DLD1 (cell line): ENCODE results near the gene ADAMTSL3.
"Not testable (repeated sequence)": the region's sequence is repeated elsewhere in the genome, so short reads cannot be mapped to it uniquely, and the experiment has no call there.

Source experiments
- in situ Hi-C: cut with HindIII; loops from 2 replicates; pipeline ENCODE4 v1.10.0; 2017; ENCODE audit warnings: low sequenced_read_pairs

Gene ADAMTSL3

GRCh38 chr15:83699028-83699427 is 45.1 kb downstream of the ADAMTSL3 start:
- in situ Hi-C loops: no loop called here

- in situ Hi-C loops: no loop called here
Observed at GRCh38 chr15:83700082-83700481, 46.2 kb downstream of the ADAMTSL3 start.

GRCh38 chr15:83702314-83702713 is 48.4 kb downstream of the ADAMTSL3 start:
- in situ Hi-C loops: not testable (repeated sequence)

GRCh38 chr15:83708328-83708727 is 54.4 kb downstream of the ADAMTSL3 start:
- in situ Hi-C loops: no loop called here

- in situ Hi-C loops: no loop called here
Observed at GRCh38 chr15:83709241-83709640, 55.3 kb downstream of the ADAMTSL3 start.

- in situ Hi-C loops: no loop called here
Observed at GRCh38 chr15:83709811-83710210, 55.9 kb downstream of the ADAMTSL3 start.

GRCh38 chr15:83710452-83710851 is 56.5 kb downstream of the ADAMTSL3 start:
- in situ Hi-C loops: no loop called here

- in situ Hi-C loops: no loop called here
Observed at GRCh38 chr15:83711236-83711635, 57.3 kb downstream of the ADAMTSL3 start.

- in situ Hi-C loops: no loop called here
Observed at GRCh38 chr15:83713242-83713641, 59.3 kb downstream of the ADAMTSL3 start.

- in situ Hi-C loops: no loop called here
Observed at GRCh38 chr15:83714939-83715628, 61.2 kb downstream of the ADAMTSL3 start.

- in situ Hi-C loops: no loop called here
Observed at GRCh38 chr15:83716605-83717004, 62.7 kb downstream of the ADAMTSL3 start.

- in situ Hi-C loops: no loop called here
Observed at GRCh38 chr15:83717010-83717409, 63.1 kb downstream of the ADAMTSL3 start.

- in situ Hi-C loops: no loop called here
Observed at GRCh38 chr15:83720468-83720867, 66.5 kb downstream of the ADAMTSL3 start.

- in situ Hi-C loops: no loop called here
Observed at GRCh38 chr15:83721031-83721430, 67.1 kb downstream of the ADAMTSL3 start.

- in situ Hi-C loops: no loop called here
Observed at GRCh38 chr15:83721981-83722380, 68.1 kb downstream of the ADAMTSL3 start.

- in situ Hi-C loops: no loop called here
Observed at GRCh38 chr15:83723216-83723615, 69.3 kb downstream of the ADAMTSL3 start.

- in situ Hi-C loops: no loop called here
Observed at GRCh38 chr15:83732196-83732595, 78.3 kb downstream of the ADAMTSL3 start.

- in situ Hi-C loops: no loop called here
Observed at GRCh38 chr15:83732770-83733169, 78.8 kb downstream of the ADAMTSL3 start.

- in situ Hi-C loops: no loop called here
Observed at GRCh38 chr15:83733206-83733605, 79.3 kb downstream of the ADAMTSL3 start.

GRCh38 chr15:83733691-83734090 is 79.8 kb downstream of the ADAMTSL3 start:
- in situ Hi-C loops: no loop called here

- in situ Hi-C loops: no loop called here
Observed at GRCh38 chr15:83734487-83734886, 80.6 kb downstream of the ADAMTSL3 start.

GRCh38 chr15:83739629-83740028 is 85.7 kb downstream of the ADAMTSL3 start:
- in situ Hi-C loops: no loop called here

GRCh38 chr15:83745771-83746170 is 91.8 kb downstream of the ADAMTSL3 start:
- in situ Hi-C loops: no loop called here
